Measurements from ENCODE around the gene SBF1. TPM values are rescaled to one million over a fixed set of nuclear protein-coding genes. Genes with fewer than 3 reads are reported as not detected.

The SBF1 gene
- total RNA-seq, 1 donor from 2014 or later, result 206 TPM

DNA sequence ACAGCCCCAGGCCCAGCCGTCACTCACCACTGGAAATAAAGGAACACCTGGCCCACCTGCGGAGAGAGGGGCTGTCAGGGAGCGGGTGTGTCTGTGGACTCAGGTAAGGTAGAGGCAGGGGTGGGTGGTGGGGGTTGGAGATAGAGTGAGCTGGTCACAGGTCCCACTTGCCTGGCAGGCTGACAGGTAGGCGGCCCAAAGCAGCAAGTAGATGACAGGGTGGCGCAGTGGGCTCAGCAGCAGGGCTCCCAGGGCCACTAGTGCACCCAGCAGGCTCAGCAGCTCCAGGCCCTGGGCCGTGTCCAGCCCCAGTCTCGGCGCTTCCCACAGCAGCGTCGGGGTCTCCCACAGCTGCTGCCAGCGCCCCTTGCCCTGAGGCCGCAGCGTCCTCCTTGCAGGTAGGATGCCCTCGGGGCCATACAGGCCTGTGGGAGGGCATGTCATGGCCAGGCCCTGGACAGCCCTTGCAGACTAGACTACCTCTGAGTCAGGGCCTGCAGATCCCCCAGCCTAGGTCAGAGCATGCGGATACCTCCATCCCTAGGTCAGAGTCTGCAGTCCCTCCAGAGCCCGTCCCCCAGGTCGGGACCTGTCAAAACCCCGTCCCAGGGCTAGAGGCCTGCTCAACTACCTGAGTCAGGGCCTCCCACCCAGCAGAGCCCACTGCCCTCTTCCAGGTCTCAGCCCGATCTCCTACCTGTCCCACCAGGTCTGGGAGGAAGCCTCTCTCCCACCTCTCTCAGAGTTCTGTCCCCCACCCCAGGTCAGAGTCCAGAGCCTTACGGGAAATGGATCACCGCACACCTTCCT, 32.0 kb upstream of the SBF1 start:
- DNase-seq, result peak; percentile 26
- no peaks in the 10 kb centered on the region for H3K36me3 Mint-ChIP-seq (ENCODE audit: unreplicated experiment)
- peaks cover 3% of the 10 kb centered on the region for H3K4me1 Mint-ChIP-seq (ENCODE audit: low read depth, unreplicated experiment)
- H3K27ac Mint-ChIP-seq (ENCODE audit: unreplicated experiment), result peak overlapping the region; percentile 55
- TF ChIP-seq, protein P1, sequence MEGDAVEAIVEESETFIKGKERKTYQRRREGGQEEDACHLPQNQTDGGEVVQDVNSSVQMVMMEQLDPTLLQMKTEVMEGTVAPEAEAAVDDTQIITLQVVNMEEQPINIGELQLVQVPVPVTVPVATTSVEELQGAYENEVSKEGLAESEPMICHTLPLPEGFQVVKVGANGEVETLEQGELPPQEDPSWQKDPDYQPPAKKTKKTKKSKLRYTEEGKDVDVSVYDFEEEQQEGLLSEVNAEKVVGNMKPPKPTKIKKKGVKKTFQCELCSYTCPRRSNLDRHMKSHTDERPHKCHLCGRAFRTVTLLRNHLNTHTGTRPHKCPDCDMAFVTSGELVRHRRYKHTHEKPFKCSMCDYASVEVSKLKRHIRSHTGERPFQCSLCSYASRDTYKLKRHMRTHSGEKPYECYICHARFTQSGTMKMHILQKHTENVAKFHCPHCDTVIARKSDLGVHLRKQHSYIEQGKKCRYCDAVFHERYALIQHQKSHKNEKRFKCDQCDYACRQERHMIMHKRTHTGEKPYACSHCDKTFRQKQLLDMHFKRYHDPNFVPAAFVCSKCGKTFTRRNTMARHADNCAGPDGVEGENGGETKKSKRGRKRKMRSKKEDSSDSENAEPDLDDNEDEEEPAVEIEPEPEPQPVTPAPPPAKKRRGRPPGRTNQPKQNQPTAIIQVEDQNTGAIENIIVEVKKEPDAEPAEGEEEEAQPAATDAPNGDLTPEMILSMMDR (IDR thresholded peaks at IDR 0.05; ENCODE audit: partially characterized antibody, unreplicated experiment), result no peak
- peaks cover 4% of the 10 kb centered on the region for H3K9me3 Mint-ChIP-seq (ENCODE audit: unreplicated experiment)
- peak overlapping the region; percentile 89 for H3K4me3 Mint-ChIP-seq (ENCODE audit: unreplicated experiment)
- peaks cover 5% of the 10 kb centered on the region for H3K27me3 Mint-ChIP-seq (ENCODE audit: unreplicated experiment)

DNA sequence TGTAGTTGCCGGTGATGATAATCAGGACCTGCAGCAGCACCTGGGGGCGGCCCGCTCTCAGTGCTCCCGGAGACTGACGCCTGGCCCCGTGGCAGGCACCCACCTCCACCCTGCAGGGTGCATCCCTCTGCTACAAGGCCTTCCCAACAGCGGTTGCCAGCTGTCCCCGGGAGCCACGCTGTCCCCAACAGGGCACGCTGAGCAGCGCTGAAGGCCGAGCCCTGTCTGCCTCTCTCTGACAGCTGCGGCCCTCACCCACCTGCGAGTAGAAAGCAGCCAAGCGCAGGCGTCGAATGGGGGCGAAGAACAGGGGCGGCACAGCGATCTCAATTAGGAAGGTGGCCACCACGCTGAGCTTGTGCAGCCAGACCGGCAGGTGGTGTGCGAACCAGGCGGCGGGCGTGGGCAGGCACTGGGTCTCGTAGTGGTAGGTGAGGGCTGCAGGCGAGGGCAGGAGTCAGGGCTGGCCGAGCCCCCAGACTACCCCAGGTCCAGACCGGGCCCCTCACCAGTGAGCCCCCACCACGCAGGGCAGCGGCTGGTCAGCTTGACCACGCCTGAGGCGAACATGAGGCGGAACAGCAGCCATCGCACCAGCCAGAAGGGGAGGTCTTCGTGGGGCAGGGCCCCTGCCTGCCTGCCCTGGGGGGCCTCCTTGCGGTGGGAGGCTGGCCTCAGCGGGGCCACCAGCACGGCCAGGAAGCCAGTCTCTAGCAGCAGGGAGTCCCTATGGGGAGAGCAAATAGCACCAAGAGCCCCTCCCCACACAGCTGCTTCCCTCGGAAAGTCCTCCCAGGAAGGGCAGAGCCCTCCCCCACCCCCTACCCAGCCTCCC, 31.2 kb upstream of the SBF1 start:
- no peak for DNase-seq
- peaks cover 3% of the 10 kb centered on the region for H3K4me1 Mint-ChIP-seq (ENCODE audit: low read depth, unreplicated experiment)
- peaks cover 4% of the 10 kb centered on the region for H3K9me3 Mint-ChIP-seq (ENCODE audit: unreplicated experiment)
- no peaks in the 10 kb centered on the region for H3K36me3 Mint-ChIP-seq (ENCODE audit: unreplicated experiment)
- no peak overlapping the region for H3K4me3 Mint-ChIP-seq (ENCODE audit: unreplicated experiment)
- TF ChIP-seq, protein P1 (IDR thresholded peaks at IDR 0.05; ENCODE audit: partially characterized antibody, unreplicated experiment), result no peak
- H3K27me3 Mint-ChIP-seq (ENCODE audit: unreplicated experiment), result peaks cover 5% of the 10 kb centered on the region
- no peak overlapping the region for H3K27ac Mint-ChIP-seq (ENCODE audit: unreplicated experiment)

DNA sequence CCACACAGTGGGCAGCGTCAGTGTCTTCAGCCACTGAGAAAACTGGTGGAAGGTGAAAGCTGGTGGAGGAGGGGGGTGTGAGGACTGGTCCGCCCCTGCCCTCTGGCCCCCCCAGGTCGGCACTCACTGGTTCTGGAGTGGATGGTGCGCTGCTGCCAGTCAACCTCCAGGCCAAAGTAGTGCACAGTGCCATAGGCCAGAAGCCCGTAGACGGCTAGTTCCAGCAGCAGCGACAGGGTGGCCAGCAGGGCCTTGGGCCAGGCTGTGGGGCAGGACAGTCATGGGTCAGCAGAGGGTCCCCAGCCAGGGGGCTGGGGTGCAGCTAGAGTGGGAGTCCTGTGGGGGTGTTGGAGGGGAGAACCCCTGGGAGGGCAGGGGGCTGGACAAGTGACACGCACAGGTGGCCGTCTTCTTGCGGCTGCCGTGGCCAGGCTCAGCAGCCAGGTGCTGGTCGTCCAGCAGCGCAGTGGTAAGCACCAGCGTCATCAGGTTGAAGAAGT, 30.5 kb upstream of the SBF1 start:
- TF ChIP-seq, protein P1 (IDR thresholded peaks at IDR 0.05; ENCODE audit: partially characterized antibody, unreplicated experiment), result no peak
- Mint-ChIP-seq H3K27ac (ENCODE audit: unreplicated experiment) (no peak overlapping the region), H3K36me3 (ENCODE audit: unreplicated experiment) (no peaks in the 10 kb centered on the region), H3K4me1 (ENCODE audit: low read depth, unreplicated experiment) (peaks cover 3% of the 10 kb centered on the region), H3K4me3 (ENCODE audit: unreplicated experiment) (no peak overlapping the region), H3K27me3 (ENCODE audit: unreplicated experiment) (peaks cover 5% of the 10 kb centered on the region), H3K9me3 (ENCODE audit: unreplicated experiment) (peaks cover 4% of the 10 kb centered on the region)
- no peak for DNase-seq

DNA sequence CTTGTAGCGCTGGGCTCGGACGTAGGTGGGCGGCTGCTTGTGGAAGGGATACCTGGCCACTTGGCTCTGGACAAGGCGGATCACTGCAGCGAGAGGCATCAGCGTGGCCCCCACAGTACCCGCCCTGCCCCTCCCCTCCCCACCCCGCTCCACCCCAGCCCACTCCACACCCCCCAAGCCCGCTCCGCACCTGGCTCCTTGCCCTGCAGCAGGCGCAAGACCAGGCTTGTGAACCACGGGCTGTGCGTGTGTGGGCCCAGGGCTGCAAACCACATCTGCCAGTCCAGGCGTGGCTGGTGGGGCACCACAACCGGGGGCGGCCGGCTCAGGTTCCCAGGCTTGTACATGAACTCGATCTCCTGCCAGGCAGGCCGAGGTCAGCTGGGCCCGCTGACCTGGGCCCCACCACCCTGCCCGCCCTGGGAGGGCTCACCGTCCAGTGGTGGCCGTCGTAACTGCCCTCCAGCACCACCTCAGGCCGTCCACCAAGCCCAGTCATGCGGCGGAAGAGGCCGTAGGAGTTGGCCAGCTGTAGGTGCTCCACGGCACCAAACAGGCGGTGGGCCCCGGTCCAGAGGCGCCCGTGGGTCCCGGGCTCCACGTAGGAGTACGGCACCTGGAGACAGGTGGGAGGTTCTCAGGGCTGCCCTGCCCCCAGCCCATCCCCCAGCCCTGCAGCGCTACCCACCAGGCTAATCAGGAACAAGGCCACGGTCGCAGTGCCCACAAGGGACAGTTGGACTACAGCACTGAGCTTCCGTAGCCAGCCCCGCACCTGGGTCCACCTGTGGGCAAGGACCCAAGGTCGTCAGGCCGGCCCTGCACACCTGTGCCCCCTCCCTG, 29.8 kb upstream of the SBF1 start:
- Mint-ChIP-seq H3K9me3 (ENCODE audit: unreplicated experiment) (peaks cover 4% of the 10 kb centered on the region), H3K4me1 (ENCODE audit: low read depth, unreplicated experiment) (peaks cover 3% of the 10 kb centered on the region), H3K27me3 (ENCODE audit: unreplicated experiment) (peaks cover 5% of the 10 kb centered on the region), H3K27ac (ENCODE audit: unreplicated experiment) (no peak overlapping the region), H3K4me3 (ENCODE audit: unreplicated experiment) (no peak overlapping the region), H3K36me3 (ENCODE audit: unreplicated experiment) (no peaks in the 10 kb centered on the region)
- DNase-seq, result no peak
- TF ChIP-seq, protein P1 (IDR thresholded peaks at IDR 0.05; ENCODE audit: partially characterized antibody, unreplicated experiment), result no peak

All from glutamatergic neuron (in vitro differentiated cells).